Heart left ventricle (tissue), 13 donors: ENCODE results near the gene NDEL1.

Experiments
- POLR2A ChIP-seq, 2 donors: fragments of 450-650 bp; IDR thresholded peaks; one replicate each; pipeline ENCODE4 v1.6.1; 2017; ENCODE audit warnings: antibody characterized with exemption in 2 of 2, mild to moderate bottlenecking in 2 of 2, moderate library complexity in 2 of 2
- TF ChIP-seq, protein P1 (sequence below), 12 donors: fragments of 200-600 bp; sonication (generic) in 4 of 12; IDR thresholded peaks; one replicate each; pipeline versions ENCODE4 v1.5.0 to v1.8.0; 2018 to 2022; ENCODE audit warnings: antibody characterized with exemption in 12 of 12, mild to moderate bottlenecking in 5 of 12
- donor health status: ischemic (EF 13 %, LVEDD 7.1; RV severe dilation, severe dysfunction).
- donor health status: DM: no; HTN: yes; CAD: no.
- donor health status: DM: no; HTN: no; CAD: no.
- donor health status: ischemic (EF 25% LVEDD 6.9; RV normal size, moderate dysfunction).
- donor health status: ischemic (EF 25% LVEDD 5.7; RV mildly dilated, moderate dysfunction).
- donor health status: ischemic (EF 35%, LVEDD 5.7; RV mildly dilated, moderate dysfunction).
- donor health status: nonischemic (EF 11% LVEDD 7.7; RV severe dilation, severe dysfunction).
- donor health status: DM: yes; HTN: yes; CAD: no.
- donor health status: PGD.
- donor health status: ischemic (EF 29% LVEDD 5.4; RV normal size, mild dysfunction).
- donor health status: nonischemic (EF 23%, LVEDD 6.1; RV moderate dilation, normal function).

DNA sequence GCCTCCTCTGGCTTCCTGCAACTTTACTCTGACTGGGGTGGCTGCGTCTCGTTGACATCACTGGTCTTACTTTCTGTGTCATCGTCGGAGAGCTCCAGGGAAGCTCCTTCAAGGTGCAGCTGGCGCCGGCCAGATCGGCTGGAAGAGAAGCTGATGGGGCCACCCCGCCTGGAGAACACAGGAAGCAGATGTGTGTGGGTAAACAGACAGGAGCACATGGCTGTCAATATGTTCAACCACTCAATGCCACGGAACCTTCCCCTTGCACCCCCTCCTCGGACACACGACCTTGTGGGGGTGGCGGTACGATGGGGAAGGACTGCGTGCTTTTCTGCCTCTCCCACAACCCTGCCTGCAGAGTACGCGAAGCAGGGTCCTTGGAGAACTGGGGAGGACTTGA lies 40.1 kb downstream of the NDEL1 start:
- TF ChIP-seq, protein P1, sequence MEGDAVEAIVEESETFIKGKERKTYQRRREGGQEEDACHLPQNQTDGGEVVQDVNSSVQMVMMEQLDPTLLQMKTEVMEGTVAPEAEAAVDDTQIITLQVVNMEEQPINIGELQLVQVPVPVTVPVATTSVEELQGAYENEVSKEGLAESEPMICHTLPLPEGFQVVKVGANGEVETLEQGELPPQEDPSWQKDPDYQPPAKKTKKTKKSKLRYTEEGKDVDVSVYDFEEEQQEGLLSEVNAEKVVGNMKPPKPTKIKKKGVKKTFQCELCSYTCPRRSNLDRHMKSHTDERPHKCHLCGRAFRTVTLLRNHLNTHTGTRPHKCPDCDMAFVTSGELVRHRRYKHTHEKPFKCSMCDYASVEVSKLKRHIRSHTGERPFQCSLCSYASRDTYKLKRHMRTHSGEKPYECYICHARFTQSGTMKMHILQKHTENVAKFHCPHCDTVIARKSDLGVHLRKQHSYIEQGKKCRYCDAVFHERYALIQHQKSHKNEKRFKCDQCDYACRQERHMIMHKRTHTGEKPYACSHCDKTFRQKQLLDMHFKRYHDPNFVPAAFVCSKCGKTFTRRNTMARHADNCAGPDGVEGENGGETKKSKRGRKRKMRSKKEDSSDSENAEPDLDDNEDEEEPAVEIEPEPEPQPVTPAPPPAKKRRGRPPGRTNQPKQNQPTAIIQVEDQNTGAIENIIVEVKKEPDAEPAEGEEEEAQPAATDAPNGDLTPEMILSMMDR (IDR thresholded peaks at IDR 0.05), result no peak
- no peak for TF ChIP-seq POLR2A (IDR thresholded peaks at IDR 0.05)
